NCI-H2171 treated with DMSO at 0.1 percent for 48 hours (cell line): Measurements from ENCODE around the gene ZNF830.
"Not testable (repeated sequence)": the region's sequence is repeated elsewhere in the genome, so short reads cannot be mapped to it uniquely, and the experiment has no call there.

Experiments used
- DNase-seq: peaks from one replicate; lab custom pipeline; 2025; lab: John Stamatoyannopoulos, UW

ZNF830 gene

DNA sequence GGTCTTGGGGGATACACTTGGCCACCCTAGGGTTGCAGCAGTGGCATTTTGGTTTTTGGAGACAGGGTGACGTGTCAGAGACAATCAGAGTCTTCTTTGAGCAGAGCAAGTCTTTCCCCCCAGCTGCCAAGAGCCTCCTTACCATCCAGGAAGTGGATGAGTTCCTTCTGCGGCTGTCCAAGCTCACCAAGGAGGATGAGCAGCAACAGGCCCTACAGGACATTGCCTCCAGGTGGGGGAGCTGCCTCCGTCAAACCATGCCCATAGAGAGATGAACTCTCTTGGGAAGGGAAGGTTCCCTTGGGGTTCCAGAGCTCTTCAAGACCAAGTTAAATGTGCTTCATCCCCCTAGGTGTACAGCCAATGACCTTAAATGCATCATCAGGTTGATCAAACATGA is 30.3 kb downstream of the ZNF830 start:
- DNase-seq: no peak

DNA sequence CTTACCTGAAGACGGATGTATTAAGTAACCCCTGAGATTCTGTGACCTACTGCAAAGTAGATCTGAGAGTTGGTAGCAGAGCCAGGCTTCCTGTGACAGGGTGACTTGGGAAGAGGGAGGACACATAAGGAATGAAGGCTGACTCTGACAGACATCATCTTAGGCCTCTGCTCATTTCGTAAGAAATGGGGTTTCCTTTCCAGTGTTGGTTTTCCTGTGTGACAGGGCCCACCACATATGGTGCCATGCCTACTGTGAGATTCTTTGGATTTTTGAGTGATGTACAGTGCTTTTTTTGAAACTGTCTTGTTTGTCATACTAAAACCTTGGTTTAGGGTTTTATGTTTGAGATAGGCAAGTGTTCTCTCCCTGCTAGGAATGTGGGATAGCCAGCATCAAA is 31.7 kb downstream of the ZNF830 start:
- DNase-seq: no peak

DNA sequence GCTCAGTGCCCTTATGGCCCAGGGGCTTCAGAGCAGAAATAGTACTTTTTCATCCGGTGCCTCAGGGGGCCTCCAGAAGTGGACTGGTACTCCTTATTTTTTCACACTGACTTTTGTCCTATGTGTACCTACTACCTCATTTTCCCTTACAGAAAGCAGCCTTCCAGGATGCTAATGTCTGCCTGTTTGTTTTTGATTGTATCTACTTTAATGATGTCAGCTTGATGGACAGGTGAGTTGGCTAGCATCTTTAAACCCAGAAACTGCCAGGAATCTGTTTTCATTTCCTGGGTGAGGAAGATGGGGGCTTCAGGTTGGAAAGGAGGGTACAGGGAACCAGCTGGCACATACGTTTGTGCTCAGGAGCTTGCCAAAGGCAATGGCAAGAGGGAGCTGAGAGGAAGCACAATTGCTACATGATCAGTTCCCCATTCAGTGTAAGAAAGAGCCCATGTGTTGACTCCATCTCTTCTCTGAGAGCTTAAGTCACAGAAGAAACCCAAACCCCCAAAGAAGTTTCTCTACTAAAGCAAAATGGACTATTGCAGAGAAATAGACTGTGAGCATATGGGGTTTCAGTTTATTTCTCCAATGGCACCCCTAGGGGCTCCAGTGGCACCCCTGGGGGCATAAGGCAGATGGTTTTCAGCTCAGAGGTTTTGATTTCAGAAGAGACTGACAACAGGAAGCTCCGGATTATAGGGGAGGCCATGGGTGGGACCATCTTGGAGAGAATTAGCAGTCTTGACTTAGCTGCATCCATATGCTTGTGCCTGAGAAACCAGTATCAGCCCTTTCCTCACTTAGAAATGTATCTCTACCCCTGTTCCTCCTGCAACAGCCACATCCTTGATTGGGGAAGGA is 35.3 kb downstream of the ZNF830 start:
- peak; percentile 64 for DNase-seq

DNA sequence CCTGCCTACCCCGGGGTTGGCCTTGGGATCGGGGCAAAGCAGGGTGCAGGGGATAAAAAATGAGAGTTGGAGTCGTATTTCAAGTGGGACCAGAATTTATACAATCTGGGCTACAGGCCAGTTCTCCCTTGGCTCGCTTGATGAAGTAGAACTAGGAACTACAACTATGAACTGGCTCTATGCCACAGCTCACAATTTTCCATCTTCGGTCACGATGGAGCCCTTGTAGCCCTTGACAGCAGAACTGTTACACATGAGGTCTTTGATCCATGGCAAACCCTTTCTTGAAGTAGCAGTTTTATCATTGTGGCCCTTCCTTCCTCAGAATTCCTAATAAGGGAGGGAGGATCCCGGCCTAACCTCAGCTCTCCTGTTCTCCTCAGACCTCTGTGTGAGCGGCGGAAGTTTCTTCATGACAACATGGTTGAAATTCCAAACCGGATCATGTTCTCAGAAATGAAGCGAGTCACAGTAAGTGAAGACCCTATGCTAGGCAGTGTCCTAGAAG is 36.1 kb downstream of the ZNF830 start:
- DNase-seq: peak; percentile 69

DNA sequence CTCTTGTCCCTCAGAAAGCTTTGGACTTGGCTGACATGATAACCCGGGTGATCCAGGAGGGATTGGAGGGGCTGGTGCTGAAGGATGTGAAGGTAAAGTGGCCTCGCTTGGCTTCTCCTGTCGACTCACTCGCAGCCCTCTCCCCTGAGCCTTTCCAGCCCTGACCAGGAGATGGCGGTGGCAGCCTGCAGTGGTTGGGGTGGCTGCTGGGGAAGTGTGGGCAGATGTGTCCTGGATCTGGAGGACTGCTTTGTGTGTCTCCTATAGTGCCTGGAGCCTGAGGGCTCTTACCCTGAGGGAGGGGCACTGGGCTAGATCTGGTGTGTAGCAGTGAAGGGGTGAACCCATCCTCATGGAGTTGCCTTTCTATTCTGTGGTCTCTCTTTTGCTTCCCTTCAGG is 36.9 kb downstream of the ZNF830 start:
- no peak for DNase-seq

DNA sequence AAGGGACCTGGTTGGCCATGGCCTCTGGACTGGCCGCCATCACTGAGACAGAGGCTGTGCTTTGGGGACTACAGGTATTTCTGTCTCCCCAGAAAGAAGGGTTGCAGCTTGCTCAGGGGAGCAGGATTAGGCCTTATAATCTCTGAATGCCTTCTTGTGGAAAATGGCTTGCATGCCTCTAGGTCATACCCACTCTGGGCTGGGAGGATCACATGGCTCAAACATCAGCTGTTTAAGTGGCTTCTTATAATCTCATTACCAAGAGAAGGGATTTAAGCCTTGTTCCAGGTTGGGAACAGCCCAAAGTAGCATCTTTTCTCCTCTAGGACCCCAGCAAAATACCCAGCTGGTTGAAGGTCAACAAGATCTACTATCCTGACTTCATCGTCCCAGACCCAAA is 38.1 kb downstream of the ZNF830 start:
- no peak for DNase-seq

DNA sequence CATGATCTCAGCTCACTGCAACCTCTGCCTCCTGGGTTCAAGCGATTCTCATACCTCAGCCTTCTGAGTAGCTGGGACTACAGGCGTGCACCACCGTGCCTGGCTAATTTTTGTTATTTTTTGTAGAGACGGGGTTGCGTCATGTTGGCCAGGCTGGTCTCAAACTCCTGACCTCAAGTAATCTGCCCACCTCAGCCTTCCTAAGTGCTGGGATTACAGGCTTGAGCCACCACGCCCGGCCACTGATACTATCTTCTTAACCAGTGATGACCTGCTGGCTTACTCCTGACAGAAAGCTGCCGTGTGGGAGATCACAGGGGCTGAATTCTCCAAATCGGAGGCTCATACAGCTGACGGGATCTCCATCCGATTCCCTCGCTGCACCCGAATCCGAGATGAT is 39.6 kb downstream of the ZNF830 start:
- DNase-seq: not testable (repeated sequence)

DNA sequence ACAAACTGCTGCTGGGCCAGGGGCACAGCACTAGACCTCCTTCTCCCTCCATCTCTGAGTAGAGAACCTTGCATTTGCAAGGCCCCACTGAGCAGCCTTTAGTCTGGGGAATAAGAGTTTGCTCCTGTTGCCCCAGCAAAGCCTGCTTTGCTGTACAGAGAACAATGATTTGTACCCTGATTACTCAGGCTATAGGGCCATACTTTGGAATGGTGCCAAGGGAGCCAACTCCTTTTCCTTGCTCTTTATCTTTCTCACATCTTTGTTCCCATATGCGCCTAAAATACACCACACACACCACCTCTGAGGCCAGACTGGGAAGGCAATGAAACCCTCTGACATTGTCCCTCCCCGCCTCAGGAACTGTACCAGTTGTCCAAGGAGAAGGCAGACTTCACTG is 40.2 kb downstream of the ZNF830 start:
- DNase-seq: no peak

DNA sequence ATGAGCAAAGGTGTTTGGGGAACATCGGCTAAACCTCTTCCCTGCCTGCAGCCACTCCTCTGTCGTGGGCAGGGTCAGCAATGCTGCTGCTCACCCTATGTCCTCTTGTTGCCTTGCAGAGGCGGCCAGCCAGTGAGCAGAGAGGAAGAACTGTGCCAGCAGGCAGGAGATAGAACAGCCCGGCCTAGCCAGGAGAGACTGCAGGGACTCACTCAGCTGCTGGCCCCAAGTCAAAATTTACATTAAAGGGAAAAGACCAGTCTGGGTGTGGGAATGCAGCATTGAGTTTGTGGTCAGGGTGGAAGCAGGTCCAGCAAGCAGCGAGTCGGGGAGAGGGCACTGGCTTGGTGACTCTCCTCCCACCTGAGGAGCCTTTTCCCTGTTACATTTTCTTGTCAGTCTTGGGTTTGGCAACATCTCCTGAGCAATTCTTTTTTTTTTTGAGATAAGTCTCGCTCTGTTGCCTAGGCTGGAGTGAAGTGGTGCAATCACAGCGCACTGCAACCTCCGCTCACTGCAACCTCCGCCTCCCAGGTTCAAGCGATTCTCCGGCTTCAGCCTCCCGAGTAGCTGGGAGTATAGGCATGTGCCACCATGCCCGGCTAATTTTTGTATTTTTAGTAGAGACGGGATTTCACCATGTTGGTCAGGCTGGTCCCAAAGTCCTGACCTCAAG is 41.7 kb downstream of the ZNF830 start:
- no peak for DNase-seq

DNA sequence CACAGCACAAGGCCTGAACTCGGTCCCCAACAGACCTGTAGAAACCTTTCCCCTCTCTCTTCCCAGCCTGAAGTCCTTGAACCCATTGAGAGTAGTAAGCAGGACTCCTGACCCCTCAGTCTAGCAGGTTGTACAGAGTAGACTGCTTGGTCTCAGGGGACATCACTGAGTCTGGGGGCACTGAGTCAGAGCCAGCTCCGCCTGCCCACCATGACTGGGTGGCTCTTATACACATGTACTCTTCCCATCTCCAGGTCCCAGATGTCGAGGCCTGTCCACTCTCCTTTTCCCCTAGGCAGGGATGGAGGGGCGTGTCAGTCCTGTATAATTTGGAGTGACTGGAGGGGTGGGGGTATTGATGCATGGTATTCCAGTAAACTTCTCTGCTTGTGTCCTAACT is 42.4 kb downstream of the ZNF830 start:
- no peak for DNase-seq

DNA sequence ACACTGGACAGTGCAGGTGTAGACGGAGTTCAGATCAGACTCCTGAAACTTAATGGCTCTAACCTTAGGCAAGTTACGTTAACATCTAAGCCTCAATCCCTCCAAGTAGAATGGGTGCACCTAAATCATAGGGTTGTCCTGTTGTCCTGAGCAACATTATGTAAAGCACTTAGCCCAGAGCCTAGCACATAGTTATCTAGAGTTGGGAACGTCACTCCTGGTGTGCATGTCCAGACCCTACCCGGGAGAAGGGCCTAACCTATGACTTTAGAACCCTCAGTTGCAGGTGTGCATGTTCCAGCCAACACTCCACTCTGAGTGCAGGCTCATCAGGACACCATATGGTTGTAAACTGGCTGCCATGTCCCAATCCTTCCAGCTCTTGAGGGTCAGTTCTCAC is 45.0 kb downstream of the ZNF830 start:
- DNase-seq: no peak

DNA sequence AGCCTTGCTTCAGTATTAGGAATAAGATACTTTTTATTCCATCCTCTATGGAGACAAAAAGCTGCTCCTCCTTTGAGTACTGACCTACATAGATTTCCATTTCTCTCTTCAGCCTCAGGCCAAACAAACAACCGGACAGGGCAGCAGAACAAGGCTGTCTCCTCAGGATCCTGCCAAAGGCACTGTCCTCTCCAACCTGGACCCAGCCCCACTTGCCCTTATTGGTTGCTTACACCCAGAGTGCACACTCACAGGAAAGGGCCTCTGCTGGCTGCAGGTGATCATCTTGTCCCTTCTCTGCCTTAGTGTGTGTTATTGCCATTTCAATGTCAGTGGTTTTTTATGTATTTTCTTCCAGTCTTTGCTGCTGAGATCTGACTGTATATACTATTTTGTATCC is 45.6 kb downstream of the ZNF830 start:
- no peak for DNase-seq

DNA sequence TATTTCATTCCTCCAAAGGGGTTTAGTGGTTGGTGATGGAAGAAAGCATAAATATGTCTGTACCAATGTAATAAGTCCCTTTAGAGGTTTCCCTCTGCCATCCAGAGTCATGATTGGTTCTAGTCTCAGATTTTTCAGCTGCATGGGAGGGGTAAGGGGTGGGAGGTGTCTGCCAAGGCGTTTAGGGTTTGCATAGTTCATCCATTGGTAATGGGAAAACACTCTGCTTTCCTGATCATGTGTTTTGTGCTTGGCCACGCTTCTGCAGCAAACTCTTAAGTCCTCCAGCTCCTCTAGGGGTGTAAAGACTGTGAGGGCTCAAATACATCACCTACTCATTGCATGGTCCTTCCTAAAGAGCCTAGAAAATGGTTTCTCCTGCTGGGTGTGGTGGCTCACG is 48.8 kb downstream of the ZNF830 start:
- DNase-seq: no peak

DNA sequence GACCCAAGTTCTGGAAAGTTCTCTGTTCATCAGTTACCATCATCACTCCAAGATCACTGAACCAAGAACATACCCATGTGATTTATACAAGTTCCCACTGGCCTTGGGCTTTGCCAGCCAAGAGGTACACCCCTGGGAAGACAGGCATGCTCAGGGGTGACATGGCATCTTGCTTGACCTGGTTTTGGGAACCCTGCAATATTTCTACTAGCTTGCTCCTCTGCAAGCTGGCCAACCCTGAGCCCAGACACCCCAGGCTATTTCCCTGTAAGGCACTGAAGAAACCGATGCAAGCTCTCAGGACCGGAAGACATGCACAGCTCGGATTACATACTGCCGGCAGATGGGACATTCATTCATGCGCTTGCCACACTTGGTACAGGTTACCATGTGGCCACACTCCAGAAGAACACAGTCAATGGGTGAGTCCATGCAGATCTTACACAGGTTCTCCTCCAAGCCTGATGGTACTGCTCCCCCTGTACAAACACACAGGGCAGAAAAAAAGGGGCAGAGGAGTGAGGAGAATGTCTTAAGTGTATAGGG is 50.4 kb downstream of the ZNF830 start:
- peak; percentile 94 for DNase-seq
